ENCODE data around the gene MLXIP.

DNA sequence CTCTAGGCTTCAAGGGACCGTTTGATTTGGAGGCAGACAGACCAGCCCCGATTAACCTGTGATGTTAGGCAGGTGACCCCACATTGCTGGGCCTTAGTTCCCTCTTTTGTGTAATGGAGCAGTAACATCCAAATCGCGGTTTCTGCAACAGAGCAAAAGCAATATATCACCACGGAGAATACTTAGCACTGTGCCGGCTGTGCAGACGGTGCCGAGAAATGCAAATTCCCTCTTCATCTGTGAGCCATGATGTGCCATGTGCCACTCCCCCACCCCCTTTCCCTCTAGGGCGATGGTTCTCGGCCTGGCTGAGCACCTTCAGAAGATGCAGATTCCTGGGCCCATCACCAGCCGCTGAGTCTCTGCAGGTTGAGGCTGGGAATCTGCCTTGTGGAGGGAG is 46.0 kb upstream of the MLXIP start:
- TF ChIP-seq, protein P1, sequence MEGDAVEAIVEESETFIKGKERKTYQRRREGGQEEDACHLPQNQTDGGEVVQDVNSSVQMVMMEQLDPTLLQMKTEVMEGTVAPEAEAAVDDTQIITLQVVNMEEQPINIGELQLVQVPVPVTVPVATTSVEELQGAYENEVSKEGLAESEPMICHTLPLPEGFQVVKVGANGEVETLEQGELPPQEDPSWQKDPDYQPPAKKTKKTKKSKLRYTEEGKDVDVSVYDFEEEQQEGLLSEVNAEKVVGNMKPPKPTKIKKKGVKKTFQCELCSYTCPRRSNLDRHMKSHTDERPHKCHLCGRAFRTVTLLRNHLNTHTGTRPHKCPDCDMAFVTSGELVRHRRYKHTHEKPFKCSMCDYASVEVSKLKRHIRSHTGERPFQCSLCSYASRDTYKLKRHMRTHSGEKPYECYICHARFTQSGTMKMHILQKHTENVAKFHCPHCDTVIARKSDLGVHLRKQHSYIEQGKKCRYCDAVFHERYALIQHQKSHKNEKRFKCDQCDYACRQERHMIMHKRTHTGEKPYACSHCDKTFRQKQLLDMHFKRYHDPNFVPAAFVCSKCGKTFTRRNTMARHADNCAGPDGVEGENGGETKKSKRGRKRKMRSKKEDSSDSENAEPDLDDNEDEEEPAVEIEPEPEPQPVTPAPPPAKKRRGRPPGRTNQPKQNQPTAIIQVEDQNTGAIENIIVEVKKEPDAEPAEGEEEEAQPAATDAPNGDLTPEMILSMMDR (IDR thresholded peaks at IDR 0.05) = no peak
- TF ChIP-seq POLR2A (IDR thresholded peaks at IDR 0.05) = no peak
